HG03558 (cell line): Measurements from ENCODE around the gene C16orf46.

Experiments used
- ATAC-seq: cut with Tn5 transposase; IDR thresholded peaks from one replicate; pipeline ENCODE4 v1.9.1; 2021; ENCODE audit warnings: moderate number of reproducible peaks; ENCODE audit not compliant: unreplicated experiment; ENCODE audit errors: extremely low read depth

C16orf46 gene

DNA sequence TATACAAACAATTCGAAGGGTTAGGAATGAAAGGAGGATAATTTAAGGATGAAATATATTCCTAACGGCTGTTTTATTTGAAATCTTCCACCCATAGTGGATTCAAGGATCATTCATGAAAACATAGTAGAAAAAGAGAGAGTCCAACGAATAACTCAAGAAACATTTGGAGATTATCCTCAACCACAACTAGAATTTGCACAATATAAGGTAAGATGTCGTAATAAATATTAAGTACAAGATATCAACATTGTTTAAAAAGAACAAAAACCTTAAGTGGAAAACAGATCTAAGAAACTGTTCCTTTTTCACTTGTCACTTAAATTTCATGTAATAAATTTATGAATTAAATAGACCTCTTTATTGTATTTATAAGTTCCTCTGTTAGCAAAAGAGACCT lies 50.6 kb downstream of the C16orf46 start:
- no peak for ATAC-seq

DNA sequence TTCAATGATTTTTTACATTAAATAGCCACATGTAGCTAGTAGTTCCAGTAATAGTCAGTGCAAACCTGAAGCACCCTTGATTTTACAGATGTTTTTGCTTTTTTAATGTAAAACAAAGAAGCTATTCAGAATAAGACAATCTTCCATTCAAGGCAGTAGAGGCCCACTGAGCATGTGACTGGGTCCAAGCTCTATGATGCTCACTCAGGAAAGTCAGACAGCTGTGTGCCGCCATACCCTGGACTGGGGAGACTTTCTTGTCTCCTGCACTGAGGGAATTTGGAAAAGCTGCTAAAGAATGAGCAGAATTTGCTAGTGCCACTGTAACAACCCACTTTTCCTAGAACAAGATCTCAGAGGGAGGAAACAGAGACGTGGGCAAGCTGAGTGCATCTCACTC lies 58.5 kb downstream of the C16orf46 start:
- no peak for ATAC-seq

DNA sequence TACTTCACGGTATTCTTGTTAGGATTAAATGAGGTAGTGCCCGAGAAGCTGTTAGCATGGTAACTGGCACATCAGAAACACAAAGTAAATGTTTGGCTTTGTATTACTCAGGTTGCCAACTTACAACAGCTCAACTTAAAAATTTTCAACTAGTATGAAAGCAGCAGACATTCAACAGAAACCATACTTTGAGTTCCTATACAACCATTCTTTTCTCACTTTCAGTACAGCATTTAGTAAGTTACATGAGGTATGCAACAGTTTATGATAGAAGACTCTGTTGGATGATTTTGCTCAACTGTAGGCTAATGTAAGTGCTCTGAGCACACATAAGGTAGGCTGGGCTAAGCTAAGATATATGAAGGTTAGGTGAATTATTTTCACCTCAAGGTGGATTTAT lies 62.4 kb downstream of the C16orf46 start:
- ATAC-seq: no peak

DNA sequence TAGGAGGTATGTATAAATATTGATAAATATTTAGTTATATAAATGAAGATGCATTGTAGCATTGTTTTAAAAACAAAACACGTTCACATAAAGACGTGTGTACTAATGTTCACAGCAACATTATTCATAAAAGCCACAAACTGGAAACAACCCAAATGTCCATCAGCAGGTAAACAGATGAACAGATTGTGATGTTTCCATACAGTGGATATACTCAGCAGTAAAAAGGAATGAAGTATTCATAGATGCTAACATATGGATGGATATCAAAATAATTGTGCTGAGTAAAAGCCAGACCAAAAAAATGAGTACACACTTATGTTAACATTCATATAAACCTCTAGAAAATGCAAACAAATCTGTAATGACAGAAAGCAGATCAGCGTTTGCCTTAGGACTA lies 64.1 kb downstream of the C16orf46 start:
- no peak for ATAC-seq
